Keratinocyte (primary cell): ENCODE results near the gene PLA2G6. TPM values are rescaled to one million over a fixed set of nuclear protein-coding genes. Genes with fewer than 3 reads are reported as not detected.
A peak's percentile ranks its signal among the peaks of the same experiment; 100 is the strongest.

Experiments
- DNase-seq: peaks from one replicate; pipeline ENCODE4 v3.0.0-alpha.2; 2011; ENCODE audit warnings: low read depth, missing footprints, low spot score
- FAIRE-seq: peaks from 2 replicates; lab custom pipeline; 2011; peaks lifted over from hg19 to GRCh38; lab: Jason Lieb, UNC
- H2AFZ ChIP-seq: 2 replicates; pipeline ENCODE4 v1.6.0; 2012; ENCODE audit warnings: low read length, control low read depth, inconsistent platforms; ENCODE audit not compliant: control insufficient read depth
- H3K27ac ChIP-seq: 2 replicates; pipeline ENCODE4 v1.5.1; 2011; ENCODE audit warnings: low read length; ENCODE audit not compliant: control insufficient read depth, insufficient read depth
- H3K27me3 ChIP-seq: 3 replicates; pipeline ENCODE4 v1.6.0; 2011; ENCODE audit warnings: low read length; ENCODE audit not compliant: control insufficient read depth, insufficient read depth; ENCODE audit errors: extremely low read depth
- H3K36me3 ChIP-seq, 2 experiments: 2 replicates in 1 of 2; 3 replicates in 1 of 2; pipeline ENCODE4 v1.5.1; 2011; ENCODE audit warnings: low read length in 2 of 2, mild to moderate bottlenecking in 1 of 2; ENCODE audit not compliant: control insufficient read depth in 2 of 2, insufficient read depth in 2 of 2; ENCODE audit errors: extremely low read depth in 1 of 2
- H3K4me1 ChIP-seq: 3 replicates; pipeline ENCODE4 v1.5.1; 2011; ENCODE audit warnings: low read length; ENCODE audit not compliant: control insufficient read depth, insufficient read depth; ENCODE audit errors: extremely low read depth
- H3K4me2 ChIP-seq: 3 replicates; pipeline ENCODE4 v1.6.0; 2011; ENCODE audit warnings: low read depth, low read length; ENCODE audit not compliant: control insufficient read depth, insufficient read depth; ENCODE audit errors: extremely low read depth
- H3K4me3 ChIP-seq, 3 experiments: fragments of 200-600 bp in 1 of 3; sonication (generic) in 1 of 3; 2 replicates in 2 of 3; 3 replicates in 1 of 3; pipeline ENCODE4 v1.5.1; 2011 to 2016; ENCODE audit warnings: low read length in 3 of 3, mild to moderate bottlenecking in 3 of 3, control low read depth in 2 of 3, inconsistent platforms in 1 of 3, low read depth in 1 of 3, mixed read lengths in 1 of 3, mixed run types in 1 of 3, moderate library complexity in 1 of 3; ENCODE audit not compliant: control insufficient read depth in 2 of 3, insufficient read depth in 2 of 3; ENCODE audit errors: extremely low read depth in 1 of 3
- H3K79me2 ChIP-seq: 2 replicates; pipeline ENCODE4 v1.6.0; 2012; ENCODE audit warnings: low read length; ENCODE audit not compliant: control insufficient read depth, insufficient read depth
- H3K9ac ChIP-seq: 3 replicates; pipeline ENCODE4 v1.6.0; 2011; ENCODE audit warnings: low read length; ENCODE audit not compliant: control insufficient read depth, insufficient read depth; ENCODE audit errors: extremely low read depth
- H3K9me1 ChIP-seq: 3 replicates; pipeline ENCODE4 v1.6.0; 2011; ENCODE audit warnings: low read length; ENCODE audit not compliant: control insufficient read depth, insufficient read depth; ENCODE audit errors: extremely low read depth
- H3K9me3 ChIP-seq: 2 replicates; pipeline ENCODE4 v1.5.1; 2012; ENCODE audit warnings: low read depth, low read length; ENCODE audit not compliant: control insufficient read depth
- H4K20me1 ChIP-seq: 3 replicates; pipeline ENCODE4 v1.6.0; 2011; ENCODE audit warnings: low read length; ENCODE audit not compliant: control insufficient read depth, insufficient read depth; ENCODE audit errors: extremely low read depth
- EZH2 ChIP-seq: IDR thresholded peaks from one replicate; pipeline ENCODE4 v1.6.1; 2012; ENCODE audit warnings: inconsistent platforms, mild to moderate bottlenecking, low read length, moderate library complexity
- dilution Hi-C: fragments of 300-500 bp; cut with MboI; formaldehyde crosslinking; loops from one replicate; pipeline ENCODE4 v1.7.0; 2020; ENCODE audit warnings: low sequenced_read_pairs; ENCODE audit not compliant: extremely low pct_ligation_motif_present
- polyA plus RNA-seq, 5 experiments: library from polyadenylated mRNA; depleted of rRNA in 3 of 5; stranded (reverse) in 3 of 5; stranded (forward) in 1 of 5; unstranded in 1 of 5; fragments of >200 nt; gene quantifications; 1 replicate in 1 of 5; 2 replicates in 3 of 5; 3 replicates in 1 of 5; pipeline versions ENCODE4 v1.2.1 to v1.2.3, GENCODE V29; 2011 to 2012; ENCODE audit warnings: missing spikeins in 2 of 5, low read depth in 1 of 5, low replicate concordance in 1 of 5
- TF ChIP-seq, protein P1 (sequence below), 3 experiments: IDR thresholded peaks in 1 of 3; conservative IDR thresholded peaks in 1 of 3; optimal IDR thresholded peaks in 1 of 3; 2 replicates in 2 of 3; 3 replicates in 1 of 3; pipeline versions ENCODE3 to v1.5.1; 2011; ENCODE audit warnings: low read length in 3 of 3, mild to moderate bottlenecking in 3 of 3, moderate library complexity in 2 of 3, control low read depth in 1 of 3, inconsistent platforms in 1 of 3; ENCODE audit not compliant: insufficient read depth in 2 of 3; ENCODE audit errors: extremely low read depth in 1 of 3

The PLA2G6 gene
- polyA plus RNA-seq, 1 donor (not counting 4 experiments of a cell fraction or from before 2014, with no cell fraction given), result 5.2 TPM

DNA sequence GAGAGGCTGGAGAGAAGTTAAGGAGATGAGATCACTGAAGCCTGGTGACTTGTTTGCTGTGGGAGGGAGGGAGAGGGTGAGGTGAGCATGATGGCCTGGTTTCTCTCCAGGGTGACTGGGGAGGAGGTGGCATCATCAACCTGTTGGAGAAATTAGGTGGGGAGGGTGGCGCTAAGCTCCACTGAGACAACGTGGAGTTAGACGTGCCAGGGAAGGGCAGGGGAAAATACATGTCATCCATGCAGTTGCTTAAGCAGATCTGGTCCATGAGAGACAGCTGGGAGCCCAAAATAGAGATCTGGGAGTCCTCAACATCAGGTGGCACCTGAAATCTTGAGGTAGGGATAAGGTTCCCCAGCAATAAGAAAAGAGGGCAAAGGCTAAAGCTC is 10.8 kb upstream of the PLA2G6 start:
- no peaks in the 10 kb centered on the region for H3K4me1 ChIP-seq
- H3K9me3 ChIP-seq, result no peaks in the 10 kb centered on the region
- no peaks in the 10 kb centered on the region for H4K20me1 ChIP-seq
- no peak overlapping the region for H3K4me3 ChIP-seq
- DNase-seq (no peak), FAIRE-seq (no peak)
- TF ChIP-seq, protein P1, sequence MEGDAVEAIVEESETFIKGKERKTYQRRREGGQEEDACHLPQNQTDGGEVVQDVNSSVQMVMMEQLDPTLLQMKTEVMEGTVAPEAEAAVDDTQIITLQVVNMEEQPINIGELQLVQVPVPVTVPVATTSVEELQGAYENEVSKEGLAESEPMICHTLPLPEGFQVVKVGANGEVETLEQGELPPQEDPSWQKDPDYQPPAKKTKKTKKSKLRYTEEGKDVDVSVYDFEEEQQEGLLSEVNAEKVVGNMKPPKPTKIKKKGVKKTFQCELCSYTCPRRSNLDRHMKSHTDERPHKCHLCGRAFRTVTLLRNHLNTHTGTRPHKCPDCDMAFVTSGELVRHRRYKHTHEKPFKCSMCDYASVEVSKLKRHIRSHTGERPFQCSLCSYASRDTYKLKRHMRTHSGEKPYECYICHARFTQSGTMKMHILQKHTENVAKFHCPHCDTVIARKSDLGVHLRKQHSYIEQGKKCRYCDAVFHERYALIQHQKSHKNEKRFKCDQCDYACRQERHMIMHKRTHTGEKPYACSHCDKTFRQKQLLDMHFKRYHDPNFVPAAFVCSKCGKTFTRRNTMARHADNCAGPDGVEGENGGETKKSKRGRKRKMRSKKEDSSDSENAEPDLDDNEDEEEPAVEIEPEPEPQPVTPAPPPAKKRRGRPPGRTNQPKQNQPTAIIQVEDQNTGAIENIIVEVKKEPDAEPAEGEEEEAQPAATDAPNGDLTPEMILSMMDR (optimal IDR thresholded peaks at IDR 0.05 in 1 of 3, IDR thresholded peaks at IDR 0.05 in 1 of 3, conservative IDR thresholded peaks at IDR 0.05 in 1 of 3; ENCODE audit: extremely low read depth in 1 of 3, insufficient read depth in 2 of 3, low read length in 3 of 3), result no peak
- no peak for TF ChIP-seq EZH2
- H3K36me3 ChIP-seq, result no peaks in the 10 kb centered on the region
- H3K4me2 ChIP-seq, result no peak overlapping the region
- no peaks in the 10 kb centered on the region for H3K79me2 ChIP-seq
- H3K9me1 ChIP-seq, result no peaks in the 10 kb centered on the region
- no peaks in the 10 kb centered on the region for H3K27me3 ChIP-seq
- H2AFZ ChIP-seq, result no peak overlapping the region
- no peak overlapping the region for H3K9ac ChIP-seq
- H3K27ac ChIP-seq, result no peak overlapping the region
- dilution Hi-C loops, result no loop called here

DNA sequence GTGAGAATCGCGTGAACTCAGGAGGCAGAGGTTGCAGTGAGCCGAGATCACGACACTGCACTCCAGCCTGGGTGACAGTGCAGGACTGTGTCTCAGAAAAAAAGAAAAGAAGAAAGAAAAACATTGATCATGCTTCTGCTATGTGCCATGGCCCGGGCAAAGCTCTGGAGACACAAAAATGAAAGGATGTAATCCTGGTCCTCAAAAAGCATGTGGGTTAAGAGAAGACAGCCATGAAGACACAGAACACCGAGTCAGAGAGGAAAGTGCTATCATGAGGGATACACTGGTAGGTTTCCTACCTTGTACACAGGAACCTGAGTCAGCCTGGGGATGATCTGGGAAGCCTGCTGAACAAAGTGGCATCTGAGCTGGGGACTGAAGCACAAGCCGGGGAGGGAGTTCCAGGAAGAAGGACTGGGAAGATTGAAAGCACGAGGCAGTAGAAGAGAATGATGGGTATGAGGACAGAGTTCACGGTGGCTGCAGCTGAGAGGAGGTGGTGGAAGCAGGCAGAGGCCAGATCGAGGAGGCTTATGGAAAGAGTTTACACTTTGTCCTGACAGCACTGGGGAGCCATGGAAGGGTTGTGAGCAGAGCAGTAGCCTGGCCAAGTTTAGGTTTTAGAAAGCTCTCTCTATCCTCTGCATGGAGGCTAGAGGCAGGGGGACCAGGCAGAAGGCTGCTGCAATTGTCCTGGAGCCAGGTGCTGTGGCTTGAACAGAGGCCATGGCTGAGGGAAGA is 10.3 kb upstream of the PLA2G6 start:
- H3K9me3 ChIP-seq, result no peaks in the 10 kb centered on the region
- H2AFZ ChIP-seq, result peak overlapping the region; percentile 23
- H3K4me1 ChIP-seq, result no peaks in the 10 kb centered on the region
- no peaks in the 10 kb centered on the region for H3K9me1 ChIP-seq
- no peaks in the 10 kb centered on the region for H3K79me2 ChIP-seq
- FAIRE-seq (no peak), DNase-seq (no peak)
- TF ChIP-seq EZH2, result no peak
- TF ChIP-seq, protein P1 (optimal IDR thresholded peaks at IDR 0.05 in 1 of 3, IDR thresholded peaks at IDR 0.05 in 1 of 3, conservative IDR thresholded peaks at IDR 0.05 in 1 of 3; ENCODE audit: extremely low read depth in 1 of 3, insufficient read depth in 2 of 3, low read length in 3 of 3), result no peak
- H3K4me2 ChIP-seq, result no peak overlapping the region
- dilution Hi-C loops, result no loop called here
- no peak overlapping the region for H3K4me3 ChIP-seq
- no peak overlapping the region for H3K9ac ChIP-seq
- no peak overlapping the region for H3K27ac ChIP-seq
- H3K27me3 ChIP-seq, result no peaks in the 10 kb centered on the region
- H4K20me1 ChIP-seq, result no peaks in the 10 kb centered on the region
- no peaks in the 10 kb centered on the region for H3K36me3 ChIP-seq
